Measurements from ENCODE around the gene INTS11.
A peak's percentile ranks its signal among the peaks of the same experiment; 100 is the strongest.

Gene INTS11

GRCh38 chr1:1326075-1326605 lies 1.7 kb upstream of the INTS11 start:
- no peak overlapping the region for H3K23ac ChIP-seq (ENCODE audit: low read length in 2 of 2)
- H3K4me2 ChIP-seq (ENCODE audit: low read length, poor library complexity, severe bottlenecking): peak overlapping the region; percentile 20
- H3K4me1 ChIP-seq (ENCODE audit: control insufficient read depth, insufficient read depth, low read depth, low read length): peaks cover 58% of the 10 kb centered on the region
- H2BK5ac ChIP-seq (ENCODE audit: low read depth, low read length, poor library complexity, severe bottlenecking): no peak overlapping the region
- no peak overlapping the region for H3K14ac ChIP-seq (ENCODE audit: low read length in 2 of 2)
- no peak overlapping the region for H4K91ac ChIP-seq (ENCODE audit: low read length)
- no peak overlapping the region for H3K4ac ChIP-seq (ENCODE audit: low read depth in 1 of 2, low read length in 2 of 2)
- no peak overlapping the region for H2BK12ac ChIP-seq (ENCODE audit: low read length in 2 of 2)
- H4K8ac ChIP-seq (ENCODE audit: low read length): no peak overlapping the region
- peak overlapping the region in 1 of 2 experiments; percentile 88 for H3K4me3 ChIP-seq (ENCODE audit: insufficient read depth in 1 of 2, low read depth in 1 of 2, low read length in 2 of 2)
- peaks cover 12 to 64% of the 10 kb centered on the region in 2 experiments for H3K36me3 ChIP-seq (ENCODE audit: control insufficient read depth in 1 of 2, insufficient read depth in 2 of 2, low read depth in 1 of 2, low read length in 2 of 2)
- no peak overlapping the region for H3K18ac ChIP-seq (ENCODE audit: low read depth in 1 of 2, low read length in 2 of 2)
- WGBS: 88% methylated on average over 8 of the region's 8 CpGs
- peaks cover 13% of the 10 kb centered on the region for H3K79me1 ChIP-seq (replicated peaks; ENCODE audit: low read length, poor library complexity, severe bottlenecking)
- no peaks in the 10 kb centered on the region for H3K27me3 ChIP-seq (ENCODE audit: control insufficient read depth in 1 of 2, insufficient read depth in 1 of 2, low read length in 2 of 2)
- H2AFZ ChIP-seq (ENCODE audit: low read depth, low read length): no peak overlapping the region
- peak overlapping the region; percentile 93 for H3K9ac ChIP-seq (ENCODE audit: low read length)
- no peak overlapping the region for H2AK5ac ChIP-seq (ENCODE audit: low read length, severe bottlenecking)
- H3K9me3 ChIP-seq (ENCODE audit: control insufficient read depth, low read length): no peaks in the 10 kb centered on the region
- no peak for DNase-seq
- no peak overlapping the region for H3K27ac ChIP-seq (ENCODE audit: low read length, poor library complexity, severe bottlenecking)
- no peak overlapping the region for H2BK15ac ChIP-seq (ENCODE audit: low read depth, poor library complexity, severe bottlenecking)
- H2BK120ac ChIP-seq (ENCODE audit: low read depth, low read length): no peak overlapping the region

DNA sequence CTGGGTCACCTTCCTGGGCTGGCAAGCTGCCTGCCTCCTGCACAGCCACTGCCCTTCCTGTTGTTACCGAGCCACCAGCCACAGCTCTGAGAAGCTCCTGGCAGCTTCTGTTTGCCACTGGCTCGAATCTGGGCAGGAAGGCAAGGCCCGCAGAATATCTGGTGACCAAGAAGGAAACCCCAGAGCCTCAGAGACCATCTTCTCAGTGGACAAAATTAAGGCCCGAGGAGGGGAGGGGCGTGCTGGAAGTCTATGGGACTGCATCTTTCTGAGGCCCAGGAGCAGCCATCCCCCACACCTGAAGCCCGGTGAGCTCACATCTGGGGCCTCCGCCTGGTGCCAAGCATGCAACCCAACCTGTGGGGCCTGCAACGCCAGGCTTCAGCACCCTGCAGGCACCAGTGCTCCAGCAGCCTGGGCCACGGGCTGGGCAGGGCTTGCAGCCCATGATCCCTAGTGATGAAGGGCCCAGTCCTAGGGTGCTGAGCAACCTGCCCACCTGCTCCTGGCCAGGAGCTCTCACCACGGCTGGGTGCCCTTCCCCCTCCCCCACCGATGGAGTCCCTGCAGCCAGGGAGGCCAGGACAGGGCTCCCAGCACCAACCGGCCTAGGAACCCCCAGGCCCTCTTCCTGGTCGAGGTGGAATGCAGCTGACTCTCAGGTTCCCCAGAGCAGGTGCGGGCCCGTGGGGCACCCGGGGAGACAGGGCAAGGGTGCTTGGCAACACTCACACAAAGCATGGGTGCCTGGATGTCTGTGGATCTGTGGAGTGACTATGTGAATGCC lies 1.0 kb upstream of the INTS11 start:
- no peak overlapping the region for H2BK120ac ChIP-seq (ENCODE audit: low read depth, low read length)
- H3K14ac ChIP-seq (ENCODE audit: low read length in 2 of 2): no peak overlapping the region
- H2AK5ac ChIP-seq (ENCODE audit: low read length, severe bottlenecking): no peak overlapping the region
- peak overlapping the region; percentile 93 for H3K9ac ChIP-seq (ENCODE audit: low read length)
- H3K18ac ChIP-seq (ENCODE audit: low read depth in 1 of 2, low read length in 2 of 2): peak overlapping the region; percentile 75 to 86
- H3K27me3 ChIP-seq (ENCODE audit: control insufficient read depth in 1 of 2, insufficient read depth in 1 of 2, low read length in 2 of 2): no peaks in the 10 kb centered on the region
- WGBS: 79% methylated on average over 16 of the region's 16 CpGs
- peak overlapping the region; percentile 84 to 88 for H3K4me3 ChIP-seq (ENCODE audit: insufficient read depth in 1 of 2, low read depth in 1 of 2, low read length in 2 of 2)
- H3K4ac ChIP-seq (ENCODE audit: low read depth in 1 of 2, low read length in 2 of 2): peak overlapping the region; percentile 60 to 75
- peak overlapping the region in 1 of 2 experiments; percentile 29 for H2BK12ac ChIP-seq (ENCODE audit: low read length in 2 of 2)
- peaks cover 13% of the 10 kb centered on the region for H3K79me1 ChIP-seq (replicated peaks; ENCODE audit: low read length, poor library complexity, severe bottlenecking)
- H4K91ac ChIP-seq (ENCODE audit: low read length): peak overlapping the region; percentile 83
- peak; percentile 17 for DNase-seq
- peak overlapping the region; percentile 92 for H4K8ac ChIP-seq (ENCODE audit: low read length)
- H3K4me2 ChIP-seq (ENCODE audit: low read length, poor library complexity, severe bottlenecking): peak overlapping the region; percentile 81
- H2BK15ac ChIP-seq (ENCODE audit: low read depth, poor library complexity, severe bottlenecking): no peak overlapping the region
- peak overlapping the region; percentile 27 for H3K27ac ChIP-seq (ENCODE audit: low read length, poor library complexity, severe bottlenecking)
- no peak overlapping the region for H2BK5ac ChIP-seq (ENCODE audit: low read depth, low read length, poor library complexity, severe bottlenecking)
- peaks cover 12 to 69% of the 10 kb centered on the region in 2 experiments for H3K36me3 ChIP-seq (ENCODE audit: control insufficient read depth in 1 of 2, insufficient read depth in 2 of 2, low read depth in 1 of 2, low read length in 2 of 2)
- H3K9me3 ChIP-seq (ENCODE audit: control insufficient read depth, low read length): no peaks in the 10 kb centered on the region
- H3K4me1 ChIP-seq (ENCODE audit: control insufficient read depth, insufficient read depth, low read depth, low read length): peaks cover 58% of the 10 kb centered on the region
- peak overlapping the region in 1 of 2 experiments; percentile 46 for H3K23ac ChIP-seq (ENCODE audit: low read length in 2 of 2)
- H2AFZ ChIP-seq (ENCODE audit: low read depth, low read length): no peak overlapping the region

DNA sequence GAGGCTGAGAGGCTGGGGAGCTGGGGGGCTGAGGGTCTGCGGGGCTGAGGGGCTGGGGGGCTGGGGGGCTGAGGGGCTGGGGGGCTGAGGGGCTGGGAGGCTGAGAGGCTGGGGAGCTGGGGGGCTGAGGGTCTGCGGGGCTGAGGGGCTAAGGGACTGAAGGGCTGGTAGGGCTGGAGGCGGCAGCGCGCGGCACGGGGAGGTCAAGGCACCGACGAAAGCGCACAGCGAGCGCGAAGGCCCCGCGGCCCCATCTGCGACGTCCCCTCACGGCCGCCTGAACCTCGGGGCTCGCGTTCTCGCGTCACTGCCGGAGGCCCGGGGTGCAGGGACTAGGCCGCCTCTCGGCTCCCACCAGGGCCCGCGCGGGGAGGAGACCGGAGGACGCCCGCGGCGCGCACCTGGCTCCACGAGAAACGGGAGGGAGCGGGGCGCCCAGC lies 356 bp downstream of the INTS11 start:
- Histone ChIP-seq H4K91ac (ENCODE audit: low read length) (peak overlapping the region; percentile 85), H3K9ac (ENCODE audit: low read length) (peak overlapping the region; percentile 92), H2BK5ac (ENCODE audit: low read depth, low read length, poor library complexity, severe bottlenecking) (peak overlapping the region; percentile 36), H3K14ac (ENCODE audit: low read length in 2 of 2) (peak overlapping the region in 1 of 2 experiments; percentile 79), H2BK15ac (ENCODE audit: low read depth, poor library complexity, severe bottlenecking) (peak overlapping the region; percentile 55), H3K4me1 (ENCODE audit: control insufficient read depth, insufficient read depth, low read depth, low read length) (peaks cover 57% of the 10 kb centered on the region), H3K27me3 (ENCODE audit: control insufficient read depth in 1 of 2, insufficient read depth in 1 of 2, low read length in 2 of 2) (no peaks in the 10 kb centered on the region), H2BK12ac (ENCODE audit: low read length in 2 of 2) (peak overlapping the region in 1 of 2 experiments; percentile 47), H3K4me3 (ENCODE audit: insufficient read depth in 1 of 2, low read depth in 1 of 2, low read length in 2 of 2) (peak overlapping the region; percentile 84 to 91), H3K79me1 (replicated peaks; ENCODE audit: low read length, poor library complexity, severe bottlenecking) (peaks cover 17% of the 10 kb centered on the region), H3K23ac (ENCODE audit: low read length in 2 of 2) (peak overlapping the region in 1 of 2 experiments; percentile 77), H3K18ac (ENCODE audit: low read depth in 1 of 2, low read length in 2 of 2) (peak overlapping the region; percentile 61 to 63), H3K4ac (ENCODE audit: low read depth in 1 of 2, low read length in 2 of 2) (peak overlapping the region; percentile 75 to 76), H3K36me3 (ENCODE audit: control insufficient read depth in 1 of 2, insufficient read depth in 2 of 2, low read depth in 1 of 2, low read length in 2 of 2) (peaks cover 26 to 69% of the 10 kb centered on the region in 2 experiments), H2BK120ac (ENCODE audit: low read depth, low read length) (peak overlapping the region; percentile 42), H4K8ac (ENCODE audit: low read length) (peak overlapping the region; percentile 83), H2AFZ (ENCODE audit: low read depth, low read length) (peak overlapping the region; percentile 31), H2AK5ac (ENCODE audit: low read length, severe bottlenecking) (no peak overlapping the region), H3K4me2 (ENCODE audit: low read length, poor library complexity, severe bottlenecking) (peak overlapping the region; percentile 69), H3K27ac (ENCODE audit: low read length, poor library complexity, severe bottlenecking) (no peak overlapping the region), H3K9me3 (ENCODE audit: control insufficient read depth, low read length) (no peaks in the 10 kb centered on the region)
- DNase-seq: no peak
- WGBS: 0% methylated on average over 17 of the region's 41 CpGs

- Histone ChIP-seq H2BK12ac (ENCODE audit: low read length in 2 of 2) (peak overlapping the region in 1 of 2 experiments; percentile 15), H3K27ac (ENCODE audit: low read length, poor library complexity, severe bottlenecking) (no peak overlapping the region), H3K36me3 (ENCODE audit: control insufficient read depth in 1 of 2, insufficient read depth in 2 of 2, low read depth in 1 of 2, low read length in 2 of 2) (peaks cover 31 to 62% of the 10 kb centered on the region in 2 experiments), H2AFZ (ENCODE audit: low read depth, low read length) (no peak overlapping the region), H3K18ac (ENCODE audit: low read depth in 1 of 2, low read length in 2 of 2) (no peak overlapping the region), H3K4ac (ENCODE audit: low read depth in 1 of 2, low read length in 2 of 2) (no peak overlapping the region), H2BK15ac (ENCODE audit: low read depth, poor library complexity, severe bottlenecking) (no peak overlapping the region), H3K9me3 (ENCODE audit: control insufficient read depth, low read length) (no peaks in the 10 kb centered on the region), H3K9ac (ENCODE audit: low read length) (peak overlapping the region; percentile 58), H3K14ac (ENCODE audit: low read length in 2 of 2) (no peak overlapping the region), H4K91ac (ENCODE audit: low read length) (no peak overlapping the region), H2AK5ac (ENCODE audit: low read length, severe bottlenecking) (no peak overlapping the region), H2BK120ac (ENCODE audit: low read depth, low read length) (no peak overlapping the region), H2BK5ac (ENCODE audit: low read depth, low read length, poor library complexity, severe bottlenecking) (no peak overlapping the region), H3K27me3 (ENCODE audit: control insufficient read depth in 1 of 2, insufficient read depth in 1 of 2, low read length in 2 of 2) (no peaks in the 10 kb centered on the region), H3K4me2 (ENCODE audit: low read length, poor library complexity, severe bottlenecking) (peak overlapping the region; percentile 30), H3K4me3 (ENCODE audit: insufficient read depth in 1 of 2, low read depth in 1 of 2, low read length in 2 of 2) (peak overlapping the region in 1 of 2 experiments; percentile 64), H3K79me1 (replicated peaks; ENCODE audit: low read length, poor library complexity, severe bottlenecking) (peaks cover 17% of the 10 kb centered on the region), H3K4me1 (ENCODE audit: control insufficient read depth, insufficient read depth, low read depth, low read length) (peaks cover 64% of the 10 kb centered on the region), H4K8ac (ENCODE audit: low read length) (no peak overlapping the region), H3K23ac (ENCODE audit: low read length in 2 of 2) (no peak overlapping the region)
- DNase-seq: no peak
- 96% methylated on average over 10 of the region's 10 CpGs for WGBS
Measured at GRCh38 chr1:1322952-1323351, 1.5 kb downstream of the INTS11 start.
